Liver (tissue), 9 donors: Measurements from ENCODE around the gene CCDC88C. TPM values are rescaled to one million over a fixed set of nuclear protein-coding genes. Genes with fewer than 3 reads are reported as not detected.

ENCODE experiments used
- DNase-seq: peaks from one replicate; pipeline ENCODE4 v3.0.0-alpha.2; 2017; ENCODE audit warnings: low spot score
- H3K27ac ChIP-seq, 2 donors: one replicate each; pipeline ENCODE4 v1.7.0; 2013; ENCODE audit warnings: inconsistent platforms in 2 of 2, low read length in 2 of 2, control low read depth in 1 of 2, low read depth in 1 of 2, mild to moderate bottlenecking in 1 of 2
- H3K27me3 ChIP-seq, 4 donors: one replicate each; pipeline versions ENCODE4 v1.6.1 to v1.7.0; 2013; ENCODE audit warnings: low read length in 3 of 4, inconsistent platforms in 1 of 4, mild to moderate bottlenecking in 1 of 4, moderate library complexity in 1 of 4; ENCODE audit not compliant: control insufficient read depth in 4 of 4, insufficient read depth in 4 of 4
- H3K36me3 ChIP-seq, 4 donors: one replicate each; pipeline versions ENCODE4 v1.6.1 to v1.7.0; 2013; ENCODE audit warnings: low read length in 3 of 4, mild to moderate bottlenecking in 3 of 4, low read depth in 1 of 4, moderate library complexity in 1 of 4; ENCODE audit not compliant: control insufficient read depth in 4 of 4, insufficient read depth in 3 of 4
- H3K4me1 ChIP-seq, 4 donors: one replicate each; pipeline versions ENCODE4 v1.6.1 to v1.7.0; 2013; ENCODE audit warnings: low read length in 3 of 4, mild to moderate bottlenecking in 3 of 4, moderate library complexity in 1 of 4; ENCODE audit not compliant: control insufficient read depth in 4 of 4, insufficient read depth in 4 of 4
- H3K4me3 ChIP-seq, 3 donors: one replicate each; pipeline versions ENCODE4 v1.6.1 to v1.7.0; 2013; ENCODE audit warnings: low read length in 3 of 3, control low read depth in 1 of 3, low read depth in 1 of 3, mild to moderate bottlenecking in 1 of 3
- H3K9ac ChIP-seq, 2 donors: one replicate each; pipeline ENCODE4 v1.7.0; 2013; ENCODE audit warnings: low read length in 2 of 2, mild to moderate bottlenecking in 2 of 2, moderate library complexity in 2 of 2, control low read depth in 1 of 2, low read depth in 1 of 2
- H3K9me3 ChIP-seq, 4 donors: one replicate each; pipeline versions ENCODE4 v1.6.1 to v1.7.0; 2013; ENCODE audit warnings: low read length in 3 of 4; ENCODE audit not compliant: control insufficient read depth in 4 of 4
- EGR1 ChIP-seq, 2 donors: IDR thresholded peaks; 2 replicates each; pipeline ENCODE4 v1.6.1; 2016 to 2018; ENCODE audit warnings: antibody characterized with exemption in 2 of 2, low read depth in 2 of 2
- FOXA1 ChIP-seq: IDR thresholded peaks from 2 replicates; pipeline ENCODE4 v1.6.1; 2016; ENCODE audit warnings: antibody characterized with exemption
- FOXA2 ChIP-seq: IDR thresholded peaks from 2 replicates; pipeline ENCODE4 v1.6.1; 2016; ENCODE audit warnings: antibody characterized with exemption
- GABPA ChIP-seq, 2 donors: IDR thresholded peaks in 1 of 2; conservative IDR thresholded peaks in 1 of 2; 2 replicates each; pipeline ENCODE4 v1.6.1; 2016; ENCODE audit warnings: antibody characterized with exemption in 2 of 2, mild to moderate bottlenecking in 1 of 2, moderate library complexity in 1 of 2
- HNF4A ChIP-seq, 2 donors: conservative IDR thresholded peaks; 2 replicates each; pipeline ENCODE4 v1.6.1; 2016; ENCODE audit warnings: antibody characterized with exemption in 2 of 2, mild to moderate bottlenecking in 2 of 2
- HNF4G ChIP-seq: IDR thresholded peaks from 2 replicates; pipeline ENCODE4 v1.6.1; 2016; ENCODE audit warnings: antibody characterized with exemption
- NR2F2 ChIP-seq: IDR thresholded peaks from 2 replicates; pipeline ENCODE4 v1.6.1; 2016; ENCODE audit warnings: antibody characterized with exemption
- SP1 ChIP-seq: IDR thresholded peaks from 2 replicates; pipeline ENCODE4 v1.6.1; 2018; ENCODE audit warnings: antibody characterized with exemption, mild to moderate bottlenecking
- TAF1 ChIP-seq: conservative IDR thresholded peaks from 2 replicates; pipeline ENCODE4 v1.6.1; 2016; ENCODE audit warnings: antibody characterized with exemption, mild to moderate bottlenecking
- YY1 ChIP-seq: IDR thresholded peaks from 2 replicates; pipeline ENCODE4 v1.6.1; 2016; ENCODE audit warnings: antibody characterized with exemption, mild to moderate bottlenecking
- WGBS: extraction: QIAGEN DNeasy Blood & Tissue Kit; methylation state at CpG from one replicate; pipeline ENCODE4 v1.1.7; 2013; 5-methylcytosine and 5-hydroxymethylcytosine counted together
- polyA plus RNA-seq, 2 donors: library from polyadenylated mRNA; stranded (reverse) in 1 of 2; unstranded in 1 of 2; fragments of 200-250 nt in 1 of 2; fragments of >200 nt in 1 of 2; fragmentation: Nextera tagmentation in 1 of 2; extraction: Ambion mirVana in 1 of 2; gene quantifications; one replicate each; pipeline versions ENCODE4 v1.2.1 to v1.2.3, GENCODE V29; 2013 to 2015
- total RNA-seq, 2 donors: library from RNA; depleted of rRNA; stranded (reverse); fragments of >200 nt; gene quantifications; one replicate each; pipeline ENCODE4 v1.2.3, GENCODE V29; 2014
- TF ChIP-seq, protein P1 (sequence below): IDR thresholded peaks from 2 replicates; pipeline ENCODE4 v1.6.1; 2016; ENCODE audit warnings: antibody characterized with exemption, mild to moderate bottlenecking
- TF ChIP-seq, protein P2 (sequence below): IDR thresholded peaks from 2 replicates; pipeline ENCODE4 v1.6.1; 2016; ENCODE audit warnings: antibody characterized with exemption
- TF ChIP-seq, protein P3 (sequence below): IDR thresholded peaks from 2 replicates; pipeline ENCODE4 v1.6.1; 2016; ENCODE audit warnings: antibody characterized with exemption
- TF ChIP-seq, protein P4 (sequence below): IDR thresholded peaks from 2 replicates; pipeline ENCODE4 v1.6.1; 2016; ENCODE audit warnings: antibody characterized with exemption
- donor health status: healthy.
- donor health status: healthy.
- donor health status: healthy.
- donor health status: healthy.
- donor health status: healthy.

The CCDC88C gene
- total and polyA plus RNA-seq, 4 donors = 1.3 to 10.8 (median 4.0) TPM

DNA sequence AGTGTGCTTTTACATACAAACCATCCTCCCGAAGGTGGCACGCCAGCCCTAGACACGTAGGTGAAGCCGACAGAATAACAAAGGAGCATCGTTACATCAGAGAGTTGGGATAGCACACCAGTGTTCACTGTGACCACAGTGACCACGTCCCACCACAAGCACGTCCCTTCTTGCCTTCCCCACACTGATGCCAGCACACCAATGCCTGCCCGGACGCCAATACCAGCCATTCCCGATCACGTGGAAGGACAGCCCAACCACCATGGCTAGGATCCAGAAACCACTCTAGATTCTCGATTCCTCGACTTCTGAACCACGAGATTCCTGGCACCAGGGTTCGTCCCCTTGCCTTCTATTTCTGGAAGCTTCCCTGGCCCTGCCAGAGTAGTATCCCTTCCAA lies 125.1 kb downstream of the CCDC88C start:
- no peaks in the 10 kb centered on the region for H3K9me3 ChIP-seq

DNA sequence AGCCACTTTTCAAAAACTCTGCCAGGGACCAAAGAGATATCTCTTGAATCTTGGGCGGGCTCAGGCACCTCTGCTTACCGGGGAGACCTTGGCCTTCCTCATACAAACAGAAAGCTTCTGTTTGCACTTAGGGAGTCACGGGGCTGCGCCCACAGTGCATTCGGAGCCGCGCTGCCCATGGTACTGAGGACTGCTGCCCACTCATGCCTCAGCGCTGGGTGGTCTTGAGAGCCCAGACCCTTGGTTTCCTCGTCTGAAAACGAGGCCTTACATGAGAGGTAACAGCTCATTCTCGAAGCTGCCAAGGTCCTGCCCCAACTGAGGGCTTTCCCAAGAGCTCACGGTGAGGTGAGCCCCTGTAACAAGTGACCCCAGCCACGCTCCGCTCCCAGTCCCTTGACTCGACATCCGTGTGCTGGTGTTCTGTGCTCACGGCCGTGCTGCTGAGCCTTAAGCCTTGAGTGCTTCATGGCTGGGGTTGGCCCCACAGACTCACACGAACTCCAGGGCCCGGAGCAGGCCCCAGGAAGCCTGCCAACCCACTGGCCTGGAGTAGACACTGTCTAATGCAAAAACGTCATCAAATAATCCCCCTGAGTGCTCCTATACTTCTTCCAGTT lies 125.7 kb downstream of the CCDC88C start:
- TF ChIP-seq EGR1 (IDR thresholded peaks at IDR 0.05; ENCODE audit: low read depth in 2 of 2) (no peak), GABPA (IDR thresholded peaks at IDR 0.05 in 1 of 2, conservative IDR thresholded peaks at IDR 0.05 in 1 of 2) (no peak), HNF4A (conservative IDR thresholded peaks at IDR 0.05) (no peak), SP1 (no peak)
- TF ChIP-seq, protein P1, sequence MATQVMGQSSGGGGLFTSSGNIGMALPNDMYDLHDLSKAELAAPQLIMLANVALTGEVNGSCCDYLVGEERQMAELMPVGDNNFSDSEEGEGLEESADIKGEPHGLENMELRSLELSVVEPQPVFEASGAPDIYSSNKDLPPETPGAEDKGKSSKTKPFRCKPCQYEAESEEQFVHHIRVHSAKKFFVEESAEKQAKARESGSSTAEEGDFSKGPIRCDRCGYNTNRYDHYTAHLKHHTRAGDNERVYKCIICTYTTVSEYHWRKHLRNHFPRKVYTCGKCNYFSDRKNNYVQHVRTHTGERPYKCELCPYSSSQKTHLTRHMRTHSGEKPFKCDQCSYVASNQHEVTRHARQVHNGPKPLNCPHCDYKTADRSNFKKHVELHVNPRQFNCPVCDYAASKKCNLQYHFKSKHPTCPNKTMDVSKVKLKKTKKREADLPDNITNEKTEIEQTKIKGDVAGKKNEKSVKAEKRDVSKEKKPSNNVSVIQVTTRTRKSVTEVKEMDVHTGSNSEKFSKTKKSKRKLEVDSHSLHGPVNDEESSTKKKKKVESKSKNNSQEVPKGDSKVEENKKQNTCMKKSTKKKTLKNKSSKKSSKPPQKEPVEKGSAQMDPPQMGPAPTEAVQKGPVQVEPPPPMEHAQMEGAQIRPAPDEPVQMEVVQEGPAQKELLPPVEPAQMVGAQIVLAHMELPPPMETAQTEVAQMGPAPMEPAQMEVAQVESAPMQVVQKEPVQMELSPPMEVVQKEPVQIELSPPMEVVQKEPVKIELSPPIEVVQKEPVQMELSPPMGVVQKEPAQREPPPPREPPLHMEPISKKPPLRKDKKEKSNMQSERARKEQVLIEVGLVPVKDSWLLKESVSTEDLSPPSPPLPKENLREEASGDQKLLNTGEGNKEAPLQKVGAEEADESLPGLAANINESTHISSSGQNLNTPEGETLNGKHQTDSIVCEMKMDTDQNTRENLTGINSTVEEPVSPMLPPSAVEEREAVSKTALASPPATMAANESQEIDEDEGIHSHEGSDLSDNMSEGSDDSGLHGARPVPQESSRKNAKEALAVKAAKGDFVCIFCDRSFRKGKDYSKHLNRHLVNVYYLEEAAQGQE = no peak
- H3K36me3 ChIP-seq = peaks cover 0 to 61% (median 18%) of the 10 kb centered on the region in 4 donors
- no peaks in the 10 kb centered on the region for H3K9me3 ChIP-seq
- no peak overlapping the region for H3K27ac ChIP-seq
- H3K4me3 ChIP-seq = no peak overlapping the region
- 94% methylated on average over 21 of the region's 21 CpGs for WGBS
- no peak overlapping the region for H3K9ac ChIP-seq
- H3K4me1 ChIP-seq = no peaks in the 10 kb centered on the region
- DNase-seq = no peak
- H3K27me3 ChIP-seq = no peaks in the 10 kb centered on the region

More for the DNA sequence above, 125.1 kb downstream of the CCDC88C start:
- H3K4me3 ChIP-seq = no peak overlapping the region
- H3K27me3 ChIP-seq = no peaks in the 10 kb centered on the region
- no peak for DNase-seq
- H3K4me1 ChIP-seq = no peaks in the 10 kb centered on the region
- H3K27ac ChIP-seq = no peak overlapping the region
- no peak overlapping the region for H3K9ac ChIP-seq
- peaks cover 0 to 65% (median 19%) of the 10 kb centered on the region in 4 donors for H3K36me3 ChIP-seq
- WGBS = 92% methylated on average over 15 of the region's 15 CpGs
- TF ChIP-seq, protein P1 = no peak
- TF ChIP-seq FOXA1 (no peak), YY1 (no peak), NR2F2 (no peak), GABPA (IDR thresholded peaks at IDR 0.05 in 1 of 2, conservative IDR thresholded peaks at IDR 0.05 in 1 of 2) (no peak), HNF4A (conservative IDR thresholded peaks at IDR 0.05) (no peak), TAF1 (no peak), HNF4G (no peak), FOXA2 (no peak), EGR1 (IDR thresholded peaks at IDR 0.05; ENCODE audit: low read depth in 2 of 2) (no peak)
- TF ChIP-seq, protein P2, sequence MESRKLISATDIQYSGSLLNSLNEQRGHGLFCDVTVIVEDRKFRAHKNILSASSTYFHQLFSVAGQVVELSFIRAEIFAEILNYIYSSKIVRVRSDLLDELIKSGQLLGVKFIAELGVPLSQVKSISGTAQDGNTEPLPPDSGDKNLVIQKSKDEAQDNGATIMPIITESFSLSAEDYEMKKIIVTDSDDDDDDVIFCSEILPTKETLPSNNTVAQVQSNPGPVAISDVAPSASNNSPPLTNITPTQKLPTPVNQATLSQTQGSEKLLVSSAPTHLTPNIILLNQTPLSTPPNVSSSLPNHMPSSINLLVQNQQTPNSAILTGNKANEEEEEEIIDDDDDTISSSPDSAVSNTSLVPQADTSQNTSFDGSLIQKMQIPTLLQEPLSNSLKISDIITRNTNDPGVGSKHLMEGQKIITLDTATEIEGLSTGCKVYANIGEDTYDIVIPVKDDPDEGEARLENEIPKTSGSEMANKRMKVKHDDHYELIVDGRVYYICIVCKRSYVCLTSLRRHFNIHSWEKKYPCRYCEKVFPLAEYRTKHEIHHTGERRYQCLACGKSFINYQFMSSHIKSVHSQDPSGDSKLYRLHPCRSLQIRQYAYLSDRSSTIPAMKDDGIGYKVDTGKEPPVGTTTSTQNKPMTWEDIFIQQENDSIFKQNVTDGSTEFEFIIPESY = no peak
- TF ChIP-seq, protein P3, sequence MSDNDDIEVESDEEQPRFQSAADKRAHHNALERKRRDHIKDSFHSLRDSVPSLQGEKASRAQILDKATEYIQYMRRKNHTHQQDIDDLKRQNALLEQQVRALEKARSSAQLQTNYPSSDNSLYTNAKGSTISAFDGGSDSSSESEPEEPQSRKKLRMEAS = no peak
- TF ChIP-seq, protein P4, sequence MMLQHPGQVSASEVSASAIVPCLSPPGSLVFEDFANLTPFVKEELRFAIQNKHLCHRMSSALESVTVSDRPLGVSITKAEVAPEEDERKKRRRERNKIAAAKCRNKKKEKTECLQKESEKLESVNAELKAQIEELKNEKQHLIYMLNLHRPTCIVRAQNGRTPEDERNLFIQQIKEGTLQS = no peak
